SU-DHL-6 (cell line): ENCODE results near the gene SUMO4.

ENCODE experiments used
- CTCF ChIP-seq: fragments of 200-600 bp; sonication (generic); IDR thresholded peaks from one replicate; pipeline ENCODE4 v1.5.1; 2017; ENCODE audit warnings: antibody characterized with exemption, mild to moderate bottlenecking, low read length, moderate library complexity; ENCODE audit not compliant: insufficient read depth, poor library complexity, severe bottlenecking
- EZH2phosphoT487 ChIP-seq: fragments of 200-600 bp; sonication (generic), shearing (Covaris generic); conservative IDR thresholded peaks from 2 replicates; pipeline ENCODE4 v1.6.1; 2018; ENCODE audit warnings: mild to moderate bottlenecking, antibody characterized with exemption, low read length, moderate library complexity, mixed read lengths

GRCh38 chr6:149393002-149393679 is 6.9 kb upstream of the SUMO4 start:
- TF ChIP-seq CTCF, result no peak
- TF ChIP-seq EZH2phosphoT487, result no peak
